ACHN (cell line): ENCODE data around the gene ZNF837.
"Not testable (repeated sequence)": the region's sequence is repeated elsewhere in the genome, so short reads cannot be mapped to it uniquely, and the experiment has no call there.

Experiments used
- DNase-seq: peaks from one replicate; pipeline ENCODE4 v3.0.0-alpha.2; 2015
- in situ Hi-C: cut with HindIII; loops from 2 replicates; pipeline ENCODE4 v1.10.0; 2017; ENCODE audit warnings: low sequenced_read_pairs, low pct_ligation_motif_present, low pct_unique_long_range_greater_than_20kb

The ZNF837 gene

GRCh38 chr19:58353717-58354477 is 26.9 kb downstream of the ZNF837 start:
- in situ Hi-C loops: no loop called here
- DNase-seq: no peak

- in situ Hi-C loops: no loop called here
- DNase-seq: no peak
These were observed 27.8 kb downstream of the ZNF837 start, which contains the start of gene A1BG for GRCh38 chr19:58352760-58353671. TSS of gene A1BG (minus strand) at chr19:58353492. CDS start at chr19:58353437, 55 bp downstream.

- DNase-seq: no peak
- in situ Hi-C loops: no loop called here
These were observed 28.7 kb downstream of the ZNF837 start for GRCh38 chr19:58351990-58352755.

- in situ Hi-C loops: no loop called here
- no peak for DNase-seq
These were observed 29.3 kb downstream of the ZNF837 start for GRCh38 chr19:58351558-58351878.

- in situ Hi-C loops: no loop called here
- no peak for DNase-seq
These were observed 29.8 kb downstream of the ZNF837 start for GRCh38 chr19:58350871-58351557.

- no peak for DNase-seq
- in situ Hi-C loops: no loop called here
These were observed 30.6 kb downstream of the ZNF837 start for GRCh38 chr19:58350001-58350861.

GRCh38 chr19:58349590-58349989 is 31.2 kb downstream of the ZNF837 start:
- no peak for DNase-seq
- in situ Hi-C loops: no loop called here

- in situ Hi-C loops, DNase-seq: not testable (repeated sequence)
These were observed 32.8 kb downstream of the ZNF837 start for GRCh38 chr19:58348080-58348479.

GRCh38 chr19:58346961-58347929 is 33.6 kb downstream of the ZNF837 start:
- DNase-seq: peak; percentile 12
- in situ Hi-C loops: no loop called here

- in situ Hi-C loops: no loop called here
- no peak for DNase-seq
These were observed 35.3 kb downstream of the ZNF837 start for GRCh38 chr19:58345558-58345957.

GRCh38 chr19:58338825-58339558 is 41.8 kb downstream of the ZNF837 start:
- in situ Hi-C loops: no loop called here

GRCh38 chr19:58338336-58338735 is 42.5 kb downstream of the ZNF837 start:
- no peak for DNase-seq
- in situ Hi-C loops: no loop called here

More at GRCh38 chr19:58338825-58339558, 41.8 kb downstream of the ZNF837 start:
- no peak for DNase-seq

GRCh38 chr19:58336820-58337219 is 44.0 kb downstream of the ZNF837 start:
- in situ Hi-C loops: no loop called here
- no peak for DNase-seq

GRCh38 chr19:58336216-58336615 is 44.6 kb downstream of the ZNF837 start:
- DNase-seq: no peak
- in situ Hi-C loops: no loop called here

- DNase-seq: no peak
- in situ Hi-C loops: no loop called here
These were observed 45.2 kb downstream of the ZNF837 start for GRCh38 chr19:58335630-58336029.

GRCh38 chr19:58334691-58335249 is 46.1 kb downstream of the ZNF837 start:
- in situ Hi-C loops: no loop called here

More at GRCh38 chr19:58334691-58335249, 46.1 kb downstream of the ZNF837 start:
- DNase-seq: no peak
